CD14-positive monocyte (primary cell): ENCODE measurements around the gene C1orf74. TPM values are rescaled to one million over a fixed set of nuclear protein-coding genes. Genes with fewer than 3 reads are reported as not detected.

Experiments
- DNase-seq, 3 donors: peaks; one replicate each; pipeline ENCODE4 v3.0.0-alpha.2; 2011 to 2022
- H2AFZ ChIP-seq: 2 replicates; pipeline ENCODE4 v1.6.0; 2012; ENCODE audit warnings: mild to moderate bottlenecking, low read depth, low read length, inconsistent platforms; ENCODE audit not compliant: insufficient read depth, poor library complexity, severe bottlenecking
- H3K27ac ChIP-seq, 2 donors: 1 replicate in 1 of 2; 2 replicates in 1 of 2; pipeline ENCODE4 v1.5.1; 2012 to 2013; ENCODE audit warnings: low read length in 2 of 2, control low read depth in 1 of 2, inconsistent platforms in 1 of 2, low read depth in 1 of 2, mild to moderate bottlenecking in 1 of 2
- H3K27me3 ChIP-seq, 2 donors: one replicate each; pipeline versions ENCODE4 v1.6.0 to v1.6.1; 2011 to 2013; ENCODE audit warnings: low read length in 2 of 2; ENCODE audit not compliant: control insufficient read depth in 2 of 2, insufficient read depth in 2 of 2
- H3K36me3 ChIP-seq, 2 donors: replicated peaks in 1 of 2; 1 replicate in 1 of 2; 2 replicates in 1 of 2; pipeline versions ENCODE4 v1.5.1 to v1.6.1; 2012 to 2013; ENCODE audit warnings: low read length in 2 of 2, control low read depth in 1 of 2, inconsistent platforms in 1 of 2, mild to moderate bottlenecking in 1 of 2; ENCODE audit not compliant: insufficient read depth in 2 of 2, control insufficient read depth in 1 of 2
- H3K4me1 ChIP-seq, 2 donors: 1 replicate in 1 of 2; 2 replicates in 1 of 2; pipeline versions ENCODE4 v1.5.1 to v1.6.1; 2012 to 2013; ENCODE audit warnings: low read length in 2 of 2, control low read depth in 1 of 2, inconsistent platforms in 1 of 2, mild to moderate bottlenecking in 1 of 2, moderate library complexity in 1 of 2; ENCODE audit not compliant: insufficient read depth in 2 of 2, control insufficient read depth in 1 of 2
- H3K4me2 ChIP-seq: replicated peaks from 2 replicates; pipeline ENCODE3; 2012; ENCODE audit warnings: low read length, moderate library complexity, mild to moderate bottlenecking; ENCODE audit not compliant: poor library complexity, severe bottlenecking; ENCODE audit errors: extremely low read depth
- H3K4me3 ChIP-seq, 3 experiments: fragments of 200-600 bp in 1 of 3; sonication (generic) in 1 of 3; replicated peaks in 1 of 3; 1 replicate in 2 of 3; 2 replicates in 1 of 3; pipeline ENCODE4 v1.5.1; 2011 to 2013; ENCODE audit warnings: low read length in 3 of 3, mild to moderate bottlenecking in 3 of 3, control low read depth in 2 of 3, low read depth in 2 of 3, inconsistent platforms in 1 of 3, moderate library complexity in 1 of 3
- H3K79me2 ChIP-seq: 2 replicates; pipeline ENCODE4 v1.6.0; 2012; ENCODE audit warnings: mild to moderate bottlenecking, control low read depth, inconsistent platforms, low read length, moderate library complexity; ENCODE audit not compliant: insufficient read depth
- H3K9ac ChIP-seq: 2 replicates; pipeline ENCODE4 v1.6.0; 2017; ENCODE audit warnings: low read length, mild to moderate bottlenecking; ENCODE audit not compliant: insufficient read depth, poor library complexity, severe bottlenecking
- H3K9me3 ChIP-seq, 2 donors: replicated peaks in 1 of 2; 1 replicate in 1 of 2; 2 replicates in 1 of 2; pipeline versions ENCODE4 v1.5.1 to v1.6.1; 2012 to 2013; ENCODE audit warnings: low read length in 2 of 2, control low read depth in 1 of 2; ENCODE audit not compliant: control insufficient read depth in 1 of 2, insufficient read depth in 1 of 2
- H4K20me1 ChIP-seq: 2 replicates; pipeline ENCODE4 v1.6.0; 2012; ENCODE audit warnings: mild to moderate bottlenecking, low read length, control low read depth, moderate library complexity; ENCODE audit not compliant: insufficient read depth
- H3K27ac Mint-ChIP-seq, 7 donors: one replicate each; pipeline ENCODE4 v1.8.0; 2020; ENCODE audit warnings: mild to moderate bottlenecking in 7 of 7, mixed read lengths in 7 of 7, moderate library complexity in 6 of 7, inconsistent platforms in 2 of 7
- H3K27me3 Mint-ChIP-seq, 3 donors: one replicate each; pipeline ENCODE4 v1.8.0; 2021 to 2022; ENCODE audit warnings: low read depth in 3 of 3, mild to moderate bottlenecking in 3 of 3, mixed read lengths in 3 of 3, moderate library complexity in 3 of 3, inconsistent platforms in 1 of 3
- H3K36me3 Mint-ChIP-seq, 2 donors: one replicate each; pipeline ENCODE4 v1.8.0; 2020; ENCODE audit warnings: mixed read lengths in 2 of 2, inconsistent platforms in 1 of 2, mild to moderate bottlenecking in 1 of 2
- H3K4me1 Mint-ChIP-seq: one replicate; pipeline ENCODE4 v1.8.0; 2020; ENCODE audit warnings: mild to moderate bottlenecking, mixed read lengths
- H3K4me3 Mint-ChIP-seq, 2 donors: one replicate each; pipeline ENCODE4 v1.8.0; 2020; ENCODE audit warnings: mild to moderate bottlenecking in 2 of 2, mixed read lengths in 2 of 2, moderate library complexity in 1 of 2
- H3K9me3 Mint-ChIP-seq, 7 donors: one replicate each; pipeline ENCODE4 v1.8.0; 2020 to 2022; ENCODE audit warnings: mixed read lengths in 7 of 7, mild to moderate bottlenecking in 6 of 7, moderate library complexity in 6 of 7, inconsistent platforms in 2 of 7
- WGBS: methylation state at CpG from one replicate; pipeline ENCODE4 v1.1.5; 2013; ENCODE audit warnings: missing lambda C conversion rate; ENCODE audit not compliant: insufficient coverage; 5-methylcytosine and 5-hydroxymethylcytosine counted together
- intact Hi-C, 2 donors: fragments of 100-400 bp; cut with micrococcal nuclease; formaldehyde crosslinking; loops; one replicate each; pipeline versions ENCODE4 v1.15.0 to v1.15.1; 2023
- polyA plus RNA-seq, 3 donors: library from polyadenylated mRNA; depleted of rRNA in 1 of 3; unstranded in 2 of 3; stranded (reverse) in 1 of 3; fragments of 300-500 nt in 2 of 3; fragments of >200 nt in 1 of 3; fragmentation: Illumina TruSeq in 2 of 3; gene quantifications; 1 replicate in 2 of 3; 2 replicates in 1 of 3; pipeline ENCODE4 v1.2.3, GENCODE V29; 2012 to 2021
- TF ChIP-seq, protein P1 (sequence below): fragments of 200-600 bp; IDR thresholded peaks from one replicate; pipeline ENCODE4 v1.8.0; 2022; ENCODE audit warnings: antibody characterized with exemption, mild to moderate bottlenecking

C1orf74 gene
- polyA plus RNA-seq, 3 donors: 0.07 to 0.47 (median 0.19) TPM

DNA sequence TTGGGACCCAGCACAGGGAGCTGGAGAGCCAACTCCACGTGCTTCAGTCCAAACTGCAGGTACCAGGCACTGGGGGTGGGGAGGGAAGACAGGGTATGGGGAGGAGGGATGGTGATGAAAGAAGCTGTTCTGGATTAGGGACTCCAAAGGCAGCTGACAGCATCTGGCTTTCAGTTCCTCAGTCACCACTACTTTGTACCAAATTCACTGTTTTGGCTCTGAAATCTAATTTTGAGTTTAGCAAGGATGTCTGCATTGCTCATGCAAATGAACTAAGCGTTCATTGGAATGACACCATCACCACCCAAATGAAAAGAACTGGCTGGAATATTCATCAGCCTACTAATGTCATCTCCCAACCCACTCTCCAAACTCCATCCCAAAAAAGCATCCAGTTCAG lies 8.7 kb downstream of the C1orf74 start:
- Histone ChIP-seq H3K4me3 (no peak overlapping the region), H2AFZ (no peak overlapping the region), H3K36me3 (peaks cover 79 to 90% of the 10 kb centered on the region in 2 donors), H3K79me2 (peaks cover 8% of the 10 kb centered on the region), H3K9me3 (no peaks in the 10 kb centered on the region), H3K27ac (peak overlapping the region in 1 of 2 donors; percentile 71), H3K27me3 (no peaks in the 10 kb centered on the region), H4K20me1 (peaks cover 96% of the 10 kb centered on the region), H3K4me1 (peaks cover 23 to 39% of the 10 kb centered on the region in 2 donors), H3K4me2 (no peak overlapping the region), H3K9ac (no peak overlapping the region)
- WGBS: 47% methylated on average over 2 of the region's 2 CpGs
- Mint-ChIP-seq H3K4me3 (no peak overlapping the region), H3K4me1 (peaks cover 17% of the 10 kb centered on the region), H3K9me3 (no peaks in the 10 kb centered on the region), H3K36me3 (peaks cover 62 to 82% of the 10 kb centered on the region in 2 donors), H3K27ac (peak overlapping the region in 3 of 7 donors; percentile 63 to 76 (median 66)), H3K27me3 (peaks cover 0 to 1% (median 0%) of the 10 kb centered on the region in 3 donors)
- intact Hi-C loops: no loop called here
- DNase-seq: no peak
- TF ChIP-seq, protein P1, sequence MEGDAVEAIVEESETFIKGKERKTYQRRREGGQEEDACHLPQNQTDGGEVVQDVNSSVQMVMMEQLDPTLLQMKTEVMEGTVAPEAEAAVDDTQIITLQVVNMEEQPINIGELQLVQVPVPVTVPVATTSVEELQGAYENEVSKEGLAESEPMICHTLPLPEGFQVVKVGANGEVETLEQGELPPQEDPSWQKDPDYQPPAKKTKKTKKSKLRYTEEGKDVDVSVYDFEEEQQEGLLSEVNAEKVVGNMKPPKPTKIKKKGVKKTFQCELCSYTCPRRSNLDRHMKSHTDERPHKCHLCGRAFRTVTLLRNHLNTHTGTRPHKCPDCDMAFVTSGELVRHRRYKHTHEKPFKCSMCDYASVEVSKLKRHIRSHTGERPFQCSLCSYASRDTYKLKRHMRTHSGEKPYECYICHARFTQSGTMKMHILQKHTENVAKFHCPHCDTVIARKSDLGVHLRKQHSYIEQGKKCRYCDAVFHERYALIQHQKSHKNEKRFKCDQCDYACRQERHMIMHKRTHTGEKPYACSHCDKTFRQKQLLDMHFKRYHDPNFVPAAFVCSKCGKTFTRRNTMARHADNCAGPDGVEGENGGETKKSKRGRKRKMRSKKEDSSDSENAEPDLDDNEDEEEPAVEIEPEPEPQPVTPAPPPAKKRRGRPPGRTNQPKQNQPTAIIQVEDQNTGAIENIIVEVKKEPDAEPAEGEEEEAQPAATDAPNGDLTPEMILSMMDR: no peak

DNA sequence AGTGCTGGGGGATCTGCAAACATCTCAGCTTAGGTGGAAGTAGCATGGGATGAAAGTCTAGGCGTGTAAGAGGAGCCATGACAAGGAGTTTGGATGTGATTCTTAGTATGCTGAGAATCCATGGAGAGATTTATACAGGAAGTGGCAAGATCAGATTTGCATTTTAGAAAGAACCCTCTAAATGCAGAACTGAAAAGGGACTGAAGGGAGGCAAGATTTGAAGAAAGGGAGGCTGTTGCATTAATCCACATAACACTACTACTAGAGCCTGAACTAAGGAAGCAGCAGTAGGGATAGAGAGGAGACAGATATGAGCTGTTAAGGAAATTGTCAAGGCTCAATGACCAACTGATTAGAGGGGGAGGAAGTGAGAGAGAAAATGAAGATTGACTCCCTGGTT lies 9.8 kb downstream of the C1orf74 start:
- H2AFZ ChIP-seq: no peak overlapping the region
- intact Hi-C loops: no loop called here
- no peaks in the 10 kb centered on the region for H3K9me3 Mint-ChIP-seq
- TF ChIP-seq, protein P1: no peak
- H3K36me3 Mint-ChIP-seq: peaks cover 53 to 71% of the 10 kb centered on the region in 2 donors
- H3K4me1 ChIP-seq: peaks cover 34 to 50% of the 10 kb centered on the region in 2 donors
- H3K4me1 Mint-ChIP-seq: peaks cover 19% of the 10 kb centered on the region
- no peak overlapping the region for H3K4me2 ChIP-seq
- H3K79me2 ChIP-seq: peaks cover 14% of the 10 kb centered on the region
- no peak overlapping the region for H3K4me3 ChIP-seq
- H3K4me3 Mint-ChIP-seq: peak overlapping the region in 1 of 2 donors; percentile 13
- WGBS: 56% methylated on average over 1 of the region's 1 CpG
- no peak overlapping the region for H3K9ac ChIP-seq
- no peaks in the 10 kb centered on the region for H3K27me3 ChIP-seq
- peaks cover 0 to 1% (median 0%) of the 10 kb centered on the region in 3 donors for H3K27me3 Mint-ChIP-seq
- DNase-seq: no peak
- no peaks in the 10 kb centered on the region for H3K9me3 ChIP-seq
- peaks cover 68 to 79% of the 10 kb centered on the region in 2 donors for H3K36me3 ChIP-seq
- H3K27ac ChIP-seq: peak overlapping the region in 1 of 2 donors; percentile 71
- peak overlapping the region in 6 of 7 donors; percentile 5 to 79 (median 62) for H3K27ac Mint-ChIP-seq
- peaks cover 92% of the 10 kb centered on the region for H4K20me1 ChIP-seq
